ENCODE results near the gene CELA3A. TPM values are rescaled to one million over a fixed set of nuclear protein-coding genes. Genes with fewer than 3 reads are reported as not detected.

The CELA3A gene
- total and polyA plus RNA-seq, 2 of the 8 experiments (the other 6 are each of a cell fraction or from before 2014, with no cell fraction given) = not detected

- H4K5ac ChIP-seq (ENCODE audit: insufficient read length, low read depth, low read length) = no peak overlapping the region
- no peak overlapping the region for H3K14ac ChIP-seq (ENCODE audit: insufficient read length)
- H3K9ac ChIP-seq (replicated peaks in 1 of 4; ENCODE audit: extremely low read depth in 1 of 4, low read depth in 3 of 4, low read length in 3 of 4) = peak overlapping the region; percentile 34 to 55 (median 34); a peak in 6 of 7 replicates
- no peaks in the 10 kb centered on the region for H3K9me3 ChIP-seq (ENCODE audit: insufficient read depth in 2 of 2, low read depth in 1 of 2, low read length in 1 of 2)
- peak overlapping the region; percentile 18 for H2BK12ac ChIP-seq (ENCODE audit: low read depth, low read length)
- no peak overlapping the region for H3K23ac ChIP-seq (ENCODE audit: insufficient read length)
- H2AFZ ChIP-seq (ENCODE audit: low read length) = peak overlapping the region; percentile 66
- whole genome bisulfite sequencing, 2 experiments (ENCODE audit: extremely low coverage in 1 of 2, insufficient coverage in 1 of 2, insufficient read length in 1 of 2, insufficient replicate concordance in 2 of 2, low coverage in 1 of 2, low lambda C conversion rate in 2 of 2, missing lambda C conversion rate in 1 of 2) = 37% methylated on average over 33 of the region's 33 CpGs; no CpG with 5 or more reads in 1 of the 2 experiments
- H3K18ac ChIP-seq (ENCODE audit: extremely low read depth, low read length) = no peak overlapping the region
- peak overlapping the region; percentile 83 for H2BK15ac ChIP-seq (ENCODE audit: low read length)
- H3K4me1 ChIP-seq (replicated peaks in 1 of 4; ENCODE audit: control insufficient read depth in 3 of 4, insufficient read depth in 4 of 4, low read length in 3 of 4) = peaks cover 0 to 12% (median 8%) of the 10 kb centered on the region in 4 experiments
- no peak for FAIRE-seq
- POLR2A ChIA-PET (ENCODE audit: partially characterized antibody) = interaction anchor here (0.6 to 4.6 kb wide), 14 partner anchors 9 to 392 kb away, joined by 3 to 26 read pairs (median 4); partner anchors contain the start of genes CDC42, CELA3B and HSPG2
- no peak overlapping the region; the same call in 1 of the 2 replicates for H2AK5ac ChIP-seq (ENCODE audit: low read depth, low read length)
- peak overlapping the region; percentile 72; the same call in 1 of the 2 replicates for H2BK20ac ChIP-seq (ENCODE audit: low read length)
- H3K27me3 ChIP-seq (replicated peaks in 1 of 4; ENCODE audit: control insufficient read depth in 3 of 4, extremely low read depth in 1 of 4, insufficient read depth in 3 of 4, low read length in 3 of 4) = no peaks in the 10 kb centered on the region
- peak overlapping the region; percentile 93 to 96 (median 94) for H3K4me3 ChIP-seq (ENCODE audit: extremely low read depth in 1 of 4, insufficient read depth in 2 of 4, low read depth in 3 of 4, low read length in 4 of 4)
- H3K36me3 ChIP-seq (ENCODE audit: control insufficient read depth in 2 of 4, insufficient read depth in 4 of 4, low read length in 3 of 4) = no peaks in the 10 kb centered on the region; a peak in 2 of 8 replicates
- peak overlapping the region; percentile 51 for H3K27ac ChIP-seq (ENCODE audit: low read depth, low read length)
- H3K4me2 ChIP-seq (ENCODE audit: insufficient read depth in 1 of 2, low read depth in 2 of 2, low read length in 2 of 2) = peak overlapping the region; percentile 76 to 88
- H4K91ac ChIP-seq (replicated peaks; ENCODE audit: insufficient read length, low read length) = no peak overlapping the region
- H4K20me1 ChIP-seq (replicated peaks in 1 of 2; ENCODE audit: control insufficient read depth in 1 of 2, insufficient read depth in 2 of 2, low read length in 2 of 2) = peaks cover 0 to 2% of the 10 kb centered on the region in 2 experiments
- H2BK5ac ChIP-seq (ENCODE audit: low read depth, low read length) = peak overlapping the region; percentile 60
- peaks cover 8% of the 10 kb centered on the region; the same call in 1 of the 2 replicates for H3K23me2 ChIP-seq (ENCODE audit: low read depth, low read length)
- no peak overlapping the region for H3K56ac ChIP-seq (replicated peaks; ENCODE audit: insufficient read length, low read depth, low read length)
- H3K79me1 ChIP-seq (ENCODE audit: low read depth, low read length) = no peaks in the 10 kb centered on the region
- peaks cover 0 to 10% of the 10 kb centered on the region in 2 experiments; a peak in 2 of 4 replicates for H3K79me2 ChIP-seq (ENCODE audit: control insufficient read depth in 1 of 2, insufficient read depth in 2 of 2, low read length in 2 of 2)
- no peak overlapping the region for H2BK120ac ChIP-seq (replicated peaks; ENCODE audit: low read depth, low read length)
- peak overlapping the region; percentile 33 for H3K4ac ChIP-seq (replicated peaks; ENCODE audit: insufficient read length, low read depth, low read length)
- CTCF ChIA-PET (ENCODE audit: partially characterized antibody) = interaction anchor here (0.6 to 2.4 kb wide), 15 partner anchors 8 to 653 kb away, joined by 3 to 11 read pairs (median 4); no protein-coding TSS in a partner anchor
- H4K8ac ChIP-seq (ENCODE audit: extremely low read depth, insufficient read depth, low read length) = no peak overlapping the region
- DNase-seq (ENCODE audit: low read depth in 1 of 2, low spot score in 2 of 2) = no peak
- TF ChIP-seq TEAD4 (IDR thresholded peaks at IDR 0.05; ENCODE audit: low read depth, low read length) (no peak), RFX5 (IDR thresholded peaks at IDR 0.05; ENCODE audit: borderline replicate concordance, low read depth, low read length) (no peak), SRF (IDR thresholded peaks at IDR 0.05; ENCODE audit: low read depth, low read length) (no peak), KDM4A (IDR thresholded peaks at IDR 0.05; ENCODE audit: low read depth, low read length, severe bottlenecking) (peak; percentile 41), SP2 (IDR thresholded peaks at IDR 0.05; ENCODE audit: low read length) (no peak), SIN3A (conservative IDR thresholded peaks at IDR 0.05 in 1 of 2, IDR thresholded peaks at IDR 0.05 in 1 of 2; ENCODE audit: low read depth in 1 of 2, low read length in 2 of 2) (no peak), POLR2A (IDR thresholded peaks at IDR 0.05; ENCODE audit: control extremely low read depth in 1 of 2, low read depth in 2 of 2, low read length in 2 of 2) (no peak), EP300 (IDR thresholded peaks at IDR 0.05; ENCODE audit: borderline replicate concordance in 1 of 2, low read depth in 2 of 2, low read length in 2 of 2) (no peak), HDAC2 (IDR thresholded peaks at IDR 0.05; ENCODE audit: borderline replicate concordance in 1 of 2, low read depth in 2 of 2, low read length in 2 of 2) (no peak; a peak in 1 of 4 replicates), CHD2 (IDR thresholded peaks at IDR 0.05; ENCODE audit: low read length) (no peak), TCF12 (IDR thresholded peaks at IDR 0.05; ENCODE audit: low read depth, low read length) (no peak)
These were observed 23.3 kb downstream of the CELA3A start for GRCh38 chr1:22024485-22025367.
